ENCODE results near the gene PRAMEF10. TPM values are rescaled to one million over a fixed set of nuclear protein-coding genes. Genes with fewer than 3 reads are reported as not detected.
"Not testable (repeated sequence)": the region's sequence is repeated elsewhere in the genome, so short reads cannot be mapped to it uniquely, and the experiment has no call there.

The PRAMEF10 gene
- total RNA-seq, 1 donor from 2014 or later: not detected

DNA sequence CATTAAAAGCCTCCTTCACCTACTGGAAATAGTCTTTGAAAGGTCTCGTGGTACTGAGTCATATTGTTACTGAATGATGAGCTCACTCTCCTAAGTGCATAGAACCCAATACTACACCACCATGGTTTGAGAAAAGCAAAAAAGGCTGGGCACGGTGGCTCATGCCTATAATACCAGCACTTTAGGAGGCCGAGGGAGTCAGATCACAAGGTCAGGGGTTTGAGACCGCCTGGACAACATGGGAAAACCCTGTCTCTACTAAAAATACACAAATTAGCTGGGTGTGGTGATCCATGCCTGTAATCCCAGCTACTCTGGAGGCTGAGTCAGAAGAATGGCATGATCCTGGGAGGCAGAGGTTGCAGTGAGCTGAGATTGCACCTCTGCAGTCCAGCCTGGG lies 46.3 kb downstream of the PRAMEF10 start:
- TF ChIP-seq EZH2 (IDR thresholded peaks at IDR 0.05; ENCODE audit: insufficient read depth, low read length): no peak
- TF ChIP-seq, protein P1, sequence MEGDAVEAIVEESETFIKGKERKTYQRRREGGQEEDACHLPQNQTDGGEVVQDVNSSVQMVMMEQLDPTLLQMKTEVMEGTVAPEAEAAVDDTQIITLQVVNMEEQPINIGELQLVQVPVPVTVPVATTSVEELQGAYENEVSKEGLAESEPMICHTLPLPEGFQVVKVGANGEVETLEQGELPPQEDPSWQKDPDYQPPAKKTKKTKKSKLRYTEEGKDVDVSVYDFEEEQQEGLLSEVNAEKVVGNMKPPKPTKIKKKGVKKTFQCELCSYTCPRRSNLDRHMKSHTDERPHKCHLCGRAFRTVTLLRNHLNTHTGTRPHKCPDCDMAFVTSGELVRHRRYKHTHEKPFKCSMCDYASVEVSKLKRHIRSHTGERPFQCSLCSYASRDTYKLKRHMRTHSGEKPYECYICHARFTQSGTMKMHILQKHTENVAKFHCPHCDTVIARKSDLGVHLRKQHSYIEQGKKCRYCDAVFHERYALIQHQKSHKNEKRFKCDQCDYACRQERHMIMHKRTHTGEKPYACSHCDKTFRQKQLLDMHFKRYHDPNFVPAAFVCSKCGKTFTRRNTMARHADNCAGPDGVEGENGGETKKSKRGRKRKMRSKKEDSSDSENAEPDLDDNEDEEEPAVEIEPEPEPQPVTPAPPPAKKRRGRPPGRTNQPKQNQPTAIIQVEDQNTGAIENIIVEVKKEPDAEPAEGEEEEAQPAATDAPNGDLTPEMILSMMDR (IDR thresholded peaks at IDR 0.05; ENCODE audit: insufficient read depth, low read depth, low read length): no peak
- Mint-ChIP-seq H3K9me3 (ENCODE audit: unreplicated experiment) (peaks cover 1% of the 10 kb centered on the region), H3K36me3 (ENCODE audit: low read depth, unreplicated experiment) (no peaks in the 10 kb centered on the region), H3K4me3 (ENCODE audit: unreplicated experiment) (no peak overlapping the region), H3K4me1 (ENCODE audit: low read depth, unreplicated experiment) (no peaks in the 10 kb centered on the region), H3K27ac (ENCODE audit: unreplicated experiment) (no peak overlapping the region), H3K27me3 (ENCODE audit: low read depth, unreplicated experiment) (no peaks in the 10 kb centered on the region)
- H3K4me3 ChIP-seq (ENCODE audit: insufficient read depth, low read depth, low read length): no peak overlapping the region
- no peaks in the 10 kb centered on the region for H3K27me3 ChIP-seq (ENCODE audit: insufficient read depth, low read length)
- no peaks in the 10 kb centered on the region for H3K36me3 ChIP-seq (ENCODE audit: insufficient read depth, low read length)
- H3K9ac ChIP-seq (ENCODE audit: low read length): no peak overlapping the region
- no peaks in the 10 kb centered on the region for H3K79me2 ChIP-seq (ENCODE audit: insufficient read depth, low read length)
- H3K27ac ChIP-seq (ENCODE audit: low read depth, low read length): no peak overlapping the region
- H4K20me1 ChIP-seq (ENCODE audit: insufficient read depth, low read length): no peaks in the 10 kb centered on the region
- DNase-seq (ENCODE audit: low read depth) (no peak), FAIRE-seq (no peak)
- no peak overlapping the region for H3K4me2 ChIP-seq (ENCODE audit: low read length)
- H3K9me3 ChIP-seq (ENCODE audit: insufficient read depth, low read depth, low read length): peaks cover 3% of the 10 kb centered on the region
- no peaks in the 10 kb centered on the region for H3K4me1 ChIP-seq (ENCODE audit: insufficient read depth, low read length)
- no peak overlapping the region for H2AFZ ChIP-seq (ENCODE audit: low read depth, low read length)

DNA sequence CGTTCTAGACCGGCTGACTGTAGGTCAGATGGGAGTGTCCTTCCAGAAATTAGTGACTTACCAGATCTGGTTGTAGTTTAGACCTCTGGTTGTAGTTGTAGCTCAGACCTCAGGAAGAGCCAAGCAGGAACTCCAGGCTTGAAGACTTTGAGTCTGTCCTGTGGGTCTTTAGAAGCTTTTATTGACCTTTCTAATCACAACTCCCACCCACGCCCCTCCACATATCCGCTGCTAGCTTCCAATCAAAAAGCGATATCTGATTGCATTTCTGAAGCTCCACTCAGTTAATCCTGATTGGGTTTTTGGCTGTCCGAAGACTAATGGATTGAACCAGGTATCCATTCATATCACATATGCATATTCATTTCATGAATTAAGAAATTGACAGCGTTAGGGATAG lies 49.5 kb downstream of the PRAMEF10 start, which contains the start of gene HNRNPCL1:
HNRNPCL1 (minus strand) TSS at position 101 of the 400 bp plus-strand sequence. CDS start 431 bp downstream, outside the sequence.
- not testable (repeated sequence) for H4K20me1 ChIP-seq (ENCODE audit: insufficient read depth, low read length); H3K79me2 ChIP-seq (ENCODE audit: insufficient read depth, low read length); H3K27ac ChIP-seq (ENCODE audit: low read depth, low read length); H2AFZ ChIP-seq (ENCODE audit: low read depth, low read length); H3K36me3 ChIP-seq (ENCODE audit: insufficient read depth, low read length); H3K4me1 ChIP-seq (ENCODE audit: insufficient read depth, low read length); H3K4me3 ChIP-seq (ENCODE audit: insufficient read depth, low read depth, low read length); H3K27me3 ChIP-seq (ENCODE audit: insufficient read depth, low read length); H3K9me3 ChIP-seq (ENCODE audit: insufficient read depth, low read depth, low read length); H3K9ac ChIP-seq (ENCODE audit: low read length); H3K27me3 Mint-ChIP-seq (ENCODE audit: low read depth, unreplicated experiment); H3K4me3 Mint-ChIP-seq (ENCODE audit: unreplicated experiment); H3K36me3 Mint-ChIP-seq (ENCODE audit: low read depth, unreplicated experiment); H3K27ac Mint-ChIP-seq (ENCODE audit: unreplicated experiment); DNase-seq (ENCODE audit: low read depth); H3K9me3 Mint-ChIP-seq (ENCODE audit: unreplicated experiment); FAIRE-seq; H3K4me2 ChIP-seq (ENCODE audit: low read length); H3K4me1 Mint-ChIP-seq (ENCODE audit: low read depth, unreplicated experiment)

Other genes with a start within 250 kb of the PRAMEF10 start
- gene AADACL3, start 182.2 kb downstream of the PRAMEF10 start, total RNA-seq: 0.05 TPM in 1 of 2 replicates, not detected in the other
- gene CFAP107, start 152.1 kb downstream of the PRAMEF10 start, total RNA-seq: not detected in 2 replicates
- gene PRAMEF12, start 124.5 kb downstream of the PRAMEF10 start, total RNA-seq: 0.16 TPM in 1 of 2 replicates, not detected in the other
- not detected in 2 replicates for gene PRAMEF1, start 106.9 kb downstream of the PRAMEF10 start, total RNA-seq
- gene PRAMEF11, start 66.9 kb downstream of the PRAMEF10 start, total RNA-seq: not detected in 2 replicates
- not detected in 2 replicates for gene HNRNPCL1, start 49.5 kb downstream of the PRAMEF10 start, total RNA-seq
- 0.17 TPM in 1 of 2 replicates, not detected in the other for gene PRAMEF2, start 41.2 kb downstream of the PRAMEF10 start, total RNA-seq
- gene PRAMEF4, start 12.1 kb downstream of the PRAMEF10 start, total RNA-seq: not detected in 2 replicates
- not detected in 2 replicates for gene PRAMEF7, start 18.3 kb upstream of the PRAMEF10 start, total RNA-seq
- gene PRAMEF6, start 49.3 kb upstream of the PRAMEF10 start, total RNA-seq: not detected in 2 replicates
- gene PRAMEF27, start 158.3 kb upstream of the PRAMEF10 start, total RNA-seq: not detected in 2 replicates
- not detected in 2 replicates for gene HNRNPCL3, start 162.5 kb upstream of the PRAMEF10 start, total RNA-seq
- 0.14 TPM in 1 of 2 replicates, not detected in the other for gene PRAMEF25, start 172.5 kb upstream of the PRAMEF10 start, total RNA-seq
- gene HNRNPCL2, start 218.6 kb upstream of the PRAMEF10 start, total RNA-seq: not detected in 2 replicates